Right atrium auricular region (tissue), 2 donors: ENCODE data around the gene CSNK1D. TPM values are rescaled to one million over a fixed set of nuclear protein-coding genes. Genes with fewer than 3 reads are reported as not detected.

Source experiments
- DNase-seq: peaks from one replicate; pipeline ENCODE4 v3.0.0-alpha.2; 2019; ENCODE audit warnings: low spot score
- H3K27ac ChIP-seq, 2 donors: fragments of 200-600 bp; sonication (generic); 1 replicate in 1 of 2; 2 replicates in 1 of 2; pipeline ENCODE4 v1.5.1; 2016 to 2019
- H3K27me3 ChIP-seq, 2 donors: fragments of 200-600 bp; sonication (generic); one replicate each; pipeline versions ENCODE4 v1.5.1 to v1.6.0; 2017 to 2019
- H3K36me3 ChIP-seq: fragments of 200-600 bp; sonication (generic); one replicate; pipeline ENCODE4 v1.5.1; 2016
- H3K4me1 ChIP-seq, 2 donors: fragments of 200-600 bp; sonication (generic); one replicate each; pipeline versions ENCODE4 v1.5.1 to v1.6.0; 2017 to 2019
- H3K4me3 ChIP-seq, 2 donors: fragments of 200-600 bp; sonication (generic); 1 replicate in 1 of 2; 2 replicates in 1 of 2; pipeline ENCODE4 v1.5.1; 2017 to 2019; ENCODE audit warnings: mild to moderate bottlenecking in 1 of 2, moderate library complexity in 1 of 2
- H3K9me3 ChIP-seq, 2 donors: fragments of 200-600 bp; sonication (generic); one replicate each; pipeline ENCODE4 v1.5.1; 2019
- total RNA-seq, 2 donors: library from RNA; depleted of rRNA; stranded (reverse); fragments of >200 nt; gene quantifications; one replicate each; pipeline ENCODE4 v1.1.0, GENCODE V29; 2016
- TF ChIP-seq, protein P1 (sequence below), 2 donors: fragments of 200-600 bp; sonication (generic); IDR thresholded peaks; one replicate each; pipeline ENCODE4 v1.5.1; 2019; ENCODE audit warnings: antibody characterized with exemption in 2 of 2

CSNK1D gene
- total RNA-seq, 2 donors from 2014 or later: 31.3 to 32.9 TPM

DNA sequence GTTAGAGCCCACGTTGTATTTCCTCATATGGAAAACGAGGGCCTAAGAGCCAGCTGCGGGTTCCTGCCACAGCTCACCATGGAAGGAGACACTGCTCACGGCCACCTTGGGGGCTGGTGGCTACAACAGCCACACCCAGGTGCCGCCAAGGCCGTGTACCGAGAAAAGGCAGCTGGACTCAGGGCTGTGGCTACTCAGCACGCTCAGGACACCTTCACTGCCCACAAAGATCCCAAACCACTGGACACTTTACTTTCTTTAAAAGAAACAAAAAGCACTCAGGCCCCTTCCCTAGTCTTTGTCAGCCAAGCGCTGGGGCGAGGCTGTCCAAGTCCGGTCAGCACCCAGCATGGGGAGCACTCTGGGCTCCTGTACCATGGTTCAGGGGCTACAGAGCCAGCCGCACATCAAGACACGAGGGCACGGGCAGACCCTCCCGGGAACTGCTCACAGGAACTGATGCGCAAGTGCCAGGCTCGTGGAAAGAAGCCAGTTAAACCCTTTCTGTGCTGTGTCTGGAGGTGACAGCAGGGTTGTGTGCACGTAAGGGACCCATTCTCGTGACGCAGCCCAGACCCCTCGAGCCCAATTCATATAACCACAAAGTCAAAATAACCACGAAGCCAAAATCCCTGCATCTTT lies 26.2 kb downstream of the CSNK1D start:
- Histone ChIP-seq H3K9me3 (no peaks in the 10 kb centered on the region), H3K27ac (peak overlapping the region; percentile 56 to 67), H3K4me1 (peaks cover 0 to 38% of the 10 kb centered on the region in 2 donors), H3K4me3 (no peak overlapping the region), H3K36me3 (peaks cover 94% of the 10 kb centered on the region), H3K27me3 (no peaks in the 10 kb centered on the region)
- no peak for DNase-seq
- TF ChIP-seq, protein P1, sequence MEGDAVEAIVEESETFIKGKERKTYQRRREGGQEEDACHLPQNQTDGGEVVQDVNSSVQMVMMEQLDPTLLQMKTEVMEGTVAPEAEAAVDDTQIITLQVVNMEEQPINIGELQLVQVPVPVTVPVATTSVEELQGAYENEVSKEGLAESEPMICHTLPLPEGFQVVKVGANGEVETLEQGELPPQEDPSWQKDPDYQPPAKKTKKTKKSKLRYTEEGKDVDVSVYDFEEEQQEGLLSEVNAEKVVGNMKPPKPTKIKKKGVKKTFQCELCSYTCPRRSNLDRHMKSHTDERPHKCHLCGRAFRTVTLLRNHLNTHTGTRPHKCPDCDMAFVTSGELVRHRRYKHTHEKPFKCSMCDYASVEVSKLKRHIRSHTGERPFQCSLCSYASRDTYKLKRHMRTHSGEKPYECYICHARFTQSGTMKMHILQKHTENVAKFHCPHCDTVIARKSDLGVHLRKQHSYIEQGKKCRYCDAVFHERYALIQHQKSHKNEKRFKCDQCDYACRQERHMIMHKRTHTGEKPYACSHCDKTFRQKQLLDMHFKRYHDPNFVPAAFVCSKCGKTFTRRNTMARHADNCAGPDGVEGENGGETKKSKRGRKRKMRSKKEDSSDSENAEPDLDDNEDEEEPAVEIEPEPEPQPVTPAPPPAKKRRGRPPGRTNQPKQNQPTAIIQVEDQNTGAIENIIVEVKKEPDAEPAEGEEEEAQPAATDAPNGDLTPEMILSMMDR (IDR thresholded peaks at IDR 0.05): no peak

DNA sequence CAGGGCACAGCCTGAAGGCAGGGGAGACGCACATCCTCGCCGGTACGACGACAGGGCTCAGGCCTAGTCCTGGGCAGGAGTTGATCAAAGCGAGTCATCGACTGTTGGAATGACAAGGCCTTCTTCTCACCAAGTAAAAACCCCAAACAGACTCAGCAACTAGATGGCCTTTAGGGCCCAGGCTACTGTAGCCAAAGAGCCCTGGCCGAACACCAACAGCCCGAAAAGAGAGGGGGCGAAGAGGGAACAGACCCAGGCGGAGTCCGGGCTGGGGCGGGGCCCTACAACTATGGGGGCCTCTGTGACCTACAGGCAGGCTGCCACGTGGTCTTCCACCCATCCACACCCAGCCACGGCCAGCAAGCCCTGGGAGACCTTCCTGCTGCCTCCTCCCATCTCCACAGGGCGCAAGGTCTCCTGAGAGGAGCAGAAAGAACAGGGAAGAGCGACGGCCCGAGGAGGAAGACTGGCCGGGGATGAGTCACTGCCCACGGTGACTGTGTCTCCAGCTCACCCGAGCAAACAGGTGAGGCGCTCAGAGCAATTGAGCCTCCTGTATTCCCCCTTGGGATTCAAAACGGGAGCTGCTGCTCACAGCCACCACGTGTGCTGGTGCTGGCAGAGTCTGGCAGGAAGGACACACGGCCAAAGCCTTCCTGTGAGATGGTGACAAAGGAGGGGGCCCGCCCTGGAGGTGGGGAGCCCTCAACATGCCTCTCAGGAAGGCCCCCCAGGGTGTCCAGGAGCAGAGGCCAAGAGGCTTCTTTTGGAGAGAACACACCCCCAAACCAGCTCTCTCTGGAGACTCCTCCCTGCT lies 26.9 kb downstream of the CSNK1D start:
- peaks cover 0 to 45% of the 10 kb centered on the region in 2 donors for H3K4me1 ChIP-seq
- TF ChIP-seq, protein P1 (IDR thresholded peaks at IDR 0.05): no peak
- H3K36me3 ChIP-seq: peaks cover 87% of the 10 kb centered on the region
- H3K9me3 ChIP-seq: no peaks in the 10 kb centered on the region
- DNase-seq: no peak
- no peaks in the 10 kb centered on the region for H3K27me3 ChIP-seq
- H3K27ac ChIP-seq: peak overlapping the region; percentile 56 to 67
- no peak overlapping the region for H3K4me3 ChIP-seq

DNA sequence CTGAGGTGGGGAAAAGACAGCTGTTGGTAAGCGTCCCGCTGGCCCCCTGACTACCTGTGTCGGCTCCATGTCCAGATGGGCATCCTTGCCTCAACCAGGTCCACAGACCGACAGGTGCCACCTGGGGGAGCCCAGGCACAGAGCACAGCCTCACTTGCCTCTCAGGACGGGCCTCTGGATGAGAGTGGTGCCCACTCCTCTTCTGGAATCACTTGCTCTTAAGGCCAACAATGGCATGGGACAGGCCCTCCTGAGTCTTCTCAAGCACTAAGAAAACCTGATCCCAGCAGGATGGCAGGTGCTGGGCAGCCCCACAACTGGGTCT lies 27.5 kb downstream of the CSNK1D start:
- H3K27ac ChIP-seq: peak overlapping the region; percentile 56 to 67
- no peaks in the 10 kb centered on the region for H3K9me3 ChIP-seq
- H3K27me3 ChIP-seq: no peaks in the 10 kb centered on the region
- TF ChIP-seq, protein P1 (IDR thresholded peaks at IDR 0.05): no peak
- no peak overlapping the region for H3K4me3 ChIP-seq
- peaks cover 81% of the 10 kb centered on the region for H3K36me3 ChIP-seq
- peaks cover 0 to 51% of the 10 kb centered on the region in 2 donors for H3K4me1 ChIP-seq
- no peak for DNase-seq

DNA sequence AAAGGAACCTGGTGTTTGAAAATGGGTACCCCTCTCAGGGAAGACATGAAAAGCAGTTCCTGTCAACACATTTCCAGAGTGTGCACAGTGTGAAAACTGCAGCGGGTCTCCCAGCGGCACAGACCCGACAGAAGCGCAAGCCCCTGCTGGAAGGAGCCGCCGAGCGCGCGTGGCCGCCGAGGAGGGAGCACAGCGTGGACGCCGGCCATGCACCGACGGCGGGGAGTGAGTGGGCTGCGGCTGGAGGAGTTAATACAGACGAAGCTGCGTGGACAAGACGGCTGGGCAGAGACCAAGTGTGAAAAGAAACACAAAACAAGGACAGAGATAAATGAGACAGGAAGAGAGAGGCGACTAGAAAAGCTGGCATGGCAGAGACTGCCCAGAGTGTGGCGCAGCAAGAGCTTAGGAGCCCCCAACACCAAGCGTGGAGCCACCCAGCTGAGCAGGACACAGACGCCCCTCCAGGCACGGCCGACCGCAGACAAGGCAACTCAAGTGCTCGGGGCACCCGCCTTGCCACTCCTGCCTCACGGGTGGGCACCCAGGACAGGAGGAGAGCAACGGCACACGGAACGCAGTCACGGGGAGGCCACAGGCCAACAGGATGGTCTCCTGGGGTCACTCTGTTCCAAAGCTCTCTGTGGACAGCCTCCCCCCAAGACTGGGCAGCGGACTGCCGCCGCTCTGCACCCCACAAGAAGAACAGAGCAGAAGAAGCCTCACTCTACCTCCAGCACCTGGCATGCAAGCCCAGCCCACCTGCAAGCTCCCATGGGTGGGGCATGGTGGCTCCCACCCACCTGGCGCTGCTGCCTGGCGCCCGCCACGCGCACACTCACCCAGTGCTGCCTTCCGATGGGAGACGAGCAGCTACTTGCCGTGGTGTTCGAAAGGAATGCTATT lies 28.1 kb downstream of the CSNK1D start:
- H3K4me3 ChIP-seq: no peak overlapping the region
- H3K4me1 ChIP-seq: peaks cover 0 to 57% of the 10 kb centered on the region in 2 donors
- H3K9me3 ChIP-seq: no peaks in the 10 kb centered on the region
- no peaks in the 10 kb centered on the region for H3K27me3 ChIP-seq
- H3K36me3 ChIP-seq: peaks cover 75% of the 10 kb centered on the region
- TF ChIP-seq, protein P1 (IDR thresholded peaks at IDR 0.05): no peak
- no peak overlapping the region for H3K27ac ChIP-seq
- DNase-seq: no peak

DNA sequence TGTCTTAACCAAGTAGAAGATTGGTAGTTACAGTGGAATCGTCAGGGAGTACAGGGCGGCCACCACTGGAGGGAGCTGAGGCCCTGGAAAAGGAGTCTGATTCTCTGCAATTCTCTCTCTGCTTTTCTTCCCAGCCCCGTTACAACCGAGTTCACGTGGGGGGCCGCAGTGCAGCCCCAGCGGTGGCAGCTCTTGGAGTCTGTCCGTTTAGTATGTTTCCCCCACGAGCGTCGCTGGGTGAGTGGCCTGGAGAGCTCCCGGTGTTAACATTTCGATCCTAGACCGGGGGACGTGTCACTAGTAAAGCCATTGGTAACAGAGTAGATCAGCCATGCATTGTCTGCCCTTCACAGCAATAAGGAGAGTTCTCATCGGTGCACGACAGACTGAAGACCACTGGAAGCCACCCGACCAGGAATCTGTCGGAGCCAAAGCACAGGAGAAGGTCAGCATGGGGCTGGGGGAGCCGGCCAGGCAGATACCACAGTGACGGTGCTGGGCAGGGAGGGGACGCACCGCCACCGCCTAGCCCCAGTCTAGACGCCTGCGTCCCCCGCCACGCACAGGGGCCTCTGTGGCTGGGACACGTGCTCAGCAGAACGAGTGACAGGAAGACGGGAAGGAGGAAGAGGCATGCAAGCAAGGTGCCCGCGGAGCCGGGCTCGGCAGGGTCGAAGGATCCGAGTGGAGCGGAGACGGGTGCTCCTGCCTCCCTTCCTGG lies 28.9 kb downstream of the CSNK1D start:
- H3K4me3 ChIP-seq: no peak overlapping the region
- H3K4me1 ChIP-seq: peaks cover 0 to 65% of the 10 kb centered on the region in 2 donors
- no peaks in the 10 kb centered on the region for H3K27me3 ChIP-seq
- H3K9me3 ChIP-seq: no peaks in the 10 kb centered on the region
- TF ChIP-seq, protein P1 (IDR thresholded peaks at IDR 0.05): peak in 1 of 2 donors; percentile 57
- H3K27ac ChIP-seq: no peak overlapping the region
- peaks cover 71% of the 10 kb centered on the region for H3K36me3 ChIP-seq
- no peak for DNase-seq
